ENCODE measurements around the gene MRPS22. TPM values are rescaled to one million over a fixed set of nuclear protein-coding genes. Genes with fewer than 3 reads are reported as not detected.
A peak's percentile ranks its signal among the peaks of the same experiment; 100 is the strongest.

Gene MRPS22
- total and polyA plus RNA-seq, 9 of the 15 experiments (the other 6 are each of a cell fraction or from before 2014, with no cell fraction given), result 148 to 397 (median 229) TPM

DNA sequence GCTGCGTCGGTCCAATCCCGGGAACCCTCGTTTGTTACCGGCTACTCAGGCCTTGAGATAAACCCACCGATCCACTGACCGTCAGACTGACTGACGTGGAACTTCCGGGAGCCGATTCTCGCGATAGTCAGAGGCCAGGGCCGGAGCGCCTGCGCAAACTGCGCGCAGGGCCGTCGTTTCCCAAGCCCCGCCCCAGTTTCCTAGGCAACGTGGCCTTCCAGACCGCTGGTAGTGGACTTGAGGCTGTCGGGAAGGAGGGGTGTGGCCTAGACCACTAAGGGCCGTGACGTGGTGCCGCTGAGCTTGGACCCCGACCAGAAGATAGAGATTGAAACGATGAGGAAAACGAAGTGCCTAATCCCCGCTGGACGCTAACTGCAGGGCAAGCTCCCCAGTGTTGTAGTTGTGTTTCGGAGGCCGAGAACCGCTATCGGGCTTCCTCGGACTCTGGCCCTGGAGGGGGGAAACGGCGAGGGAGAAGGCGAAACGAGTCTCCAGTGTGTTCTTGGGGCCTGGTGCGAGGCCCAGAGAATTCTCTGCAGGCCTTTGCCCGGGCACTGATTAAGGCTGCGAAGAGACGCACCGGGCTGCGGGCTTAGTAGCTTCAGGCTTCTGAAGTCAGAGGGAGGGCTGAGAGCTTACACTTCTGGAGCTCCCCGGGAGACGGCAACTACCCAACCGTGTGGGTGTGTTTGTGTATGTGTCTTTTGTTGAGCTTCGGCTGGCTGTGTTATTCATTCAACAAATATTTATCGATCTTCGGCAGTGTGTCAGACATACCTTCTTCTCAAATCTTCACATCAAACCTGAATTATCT, 45.9 kb downstream of the MRPS22 start, which contains the start of gene COPB2 (continued):
- TF ChIP-seq POLR3A (IDR thresholded peaks at IDR 0.05; ENCODE audit: borderline replicate concordance, extremely low read depth, insufficient read depth, insufficient read length), result no peak
- TF ChIP-seq, protein P1, sequence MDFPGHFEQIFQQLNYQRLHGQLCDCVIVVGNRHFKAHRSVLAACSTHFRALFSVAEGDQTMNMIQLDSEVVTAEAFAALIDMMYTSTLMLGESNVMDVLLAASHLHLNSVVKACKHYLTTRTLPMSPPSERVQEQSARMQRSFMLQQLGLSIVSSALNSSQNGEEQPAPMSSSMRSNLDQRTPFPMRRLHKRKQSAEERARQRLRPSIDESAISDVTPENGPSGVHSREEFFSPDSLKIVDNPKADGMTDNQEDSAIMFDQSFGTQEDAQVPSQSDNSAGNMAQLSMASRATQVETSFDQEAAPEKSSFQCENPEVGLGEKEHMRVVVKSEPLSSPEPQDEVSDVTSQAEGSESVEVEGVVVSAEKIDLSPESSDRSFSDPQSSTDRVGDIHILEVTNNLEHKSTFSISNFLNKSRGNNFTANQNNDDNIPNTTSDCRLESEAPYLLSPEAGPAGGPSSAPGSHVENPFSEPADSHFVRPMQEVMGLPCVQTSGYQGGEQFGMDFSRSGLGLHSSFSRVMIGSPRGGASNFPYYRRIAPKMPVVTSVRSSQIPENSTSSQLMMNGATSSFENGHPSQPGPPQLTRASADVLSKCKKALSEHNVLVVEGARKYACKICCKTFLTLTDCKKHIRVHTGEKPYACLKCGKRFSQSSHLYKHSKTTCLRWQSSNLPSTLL (IDR thresholded peaks at IDR 0.05), result no peak
- no peak for TF ChIP-seq SNRNP70 (optimal IDR thresholded peaks at IDR 0.05; ENCODE audit: low read depth, low read length)
- TF ChIP-seq RCOR1 (IDR thresholded peaks at IDR 0.05; ENCODE audit: borderline replicate concordance in 1 of 2, low read depth in 2 of 2, low read length in 2 of 2), result no peak; a peak in 1 of 4 replicates
- TF ChIP-seq NCOA1 (IDR thresholded peaks at IDR 0.05; ENCODE audit: low read depth), result no peak
- TF ChIP-seq CBX5 (IDR thresholded peaks at IDR 0.05; ENCODE audit: borderline replicate concordance, low read depth), result no peak
- TF ChIP-seq, protein P2, sequence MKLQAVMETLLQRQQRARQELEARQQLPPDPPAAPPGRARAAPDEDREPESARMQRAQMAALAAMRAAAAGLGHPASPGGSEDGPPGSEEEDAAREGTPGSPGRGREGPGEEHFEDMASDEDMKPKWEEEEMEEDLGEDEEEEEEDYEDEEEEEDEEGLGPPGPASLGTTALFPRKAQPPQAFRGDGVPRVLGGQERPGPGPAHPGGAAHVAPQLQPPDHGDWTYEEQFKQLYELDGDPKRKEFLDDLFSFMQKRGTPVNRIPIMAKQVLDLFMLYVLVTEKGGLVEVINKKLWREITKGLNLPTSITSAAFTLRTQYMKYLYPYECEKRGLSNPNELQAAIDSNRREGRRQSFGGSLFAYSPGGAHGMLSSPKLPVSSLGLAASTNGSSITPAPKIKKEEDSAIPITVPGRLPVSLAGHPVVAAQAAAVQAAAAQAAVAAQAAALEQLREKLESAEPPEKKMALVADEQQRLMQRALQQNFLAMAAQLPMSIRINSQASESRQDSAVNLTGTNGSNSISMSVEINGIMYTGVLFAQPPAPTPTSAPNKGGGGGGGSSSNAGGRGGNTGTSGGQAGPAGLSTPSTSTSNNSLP (IDR thresholded peaks at IDR 0.05; ENCODE audit: borderline replicate concordance, low read depth, low read length), result no peak
- TF ChIP-seq KLF13 (tag; IDR thresholded peaks at IDR 0.05; ENCODE audit: borderline replicate concordance, low read depth), result no peak
- TF ChIP-seq, protein P3, sequence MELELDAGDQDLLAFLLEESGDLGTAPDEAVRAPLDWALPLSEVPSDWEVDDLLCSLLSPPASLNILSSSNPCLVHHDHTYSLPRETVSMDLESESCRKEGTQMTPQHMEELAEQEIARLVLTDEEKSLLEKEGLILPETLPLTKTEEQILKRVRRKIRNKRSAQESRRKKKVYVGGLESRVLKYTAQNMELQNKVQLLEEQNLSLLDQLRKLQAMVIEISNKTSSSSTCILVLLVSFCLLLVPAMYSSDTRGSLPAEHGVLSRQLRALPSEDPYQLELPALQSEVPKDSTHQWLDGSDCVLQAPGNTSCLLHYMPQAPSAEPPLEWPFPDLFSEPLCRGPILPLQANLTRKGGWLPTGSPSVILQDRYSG (tag; conservative IDR thresholded peaks at IDR 0.05; ENCODE audit: low read depth), result 0 out of 2 replicates have a peak, but pooled peaks have one; percentile 41
- no peak for TF ChIP-seq EGR1 (conservative IDR thresholded peaks at IDR 0.05)
- TF ChIP-seq POLR2G (IDR thresholded peaks at IDR 0.05; ENCODE audit: low read depth, low read length), result peak; percentile 86
- TF ChIP-seq, protein P4, sequence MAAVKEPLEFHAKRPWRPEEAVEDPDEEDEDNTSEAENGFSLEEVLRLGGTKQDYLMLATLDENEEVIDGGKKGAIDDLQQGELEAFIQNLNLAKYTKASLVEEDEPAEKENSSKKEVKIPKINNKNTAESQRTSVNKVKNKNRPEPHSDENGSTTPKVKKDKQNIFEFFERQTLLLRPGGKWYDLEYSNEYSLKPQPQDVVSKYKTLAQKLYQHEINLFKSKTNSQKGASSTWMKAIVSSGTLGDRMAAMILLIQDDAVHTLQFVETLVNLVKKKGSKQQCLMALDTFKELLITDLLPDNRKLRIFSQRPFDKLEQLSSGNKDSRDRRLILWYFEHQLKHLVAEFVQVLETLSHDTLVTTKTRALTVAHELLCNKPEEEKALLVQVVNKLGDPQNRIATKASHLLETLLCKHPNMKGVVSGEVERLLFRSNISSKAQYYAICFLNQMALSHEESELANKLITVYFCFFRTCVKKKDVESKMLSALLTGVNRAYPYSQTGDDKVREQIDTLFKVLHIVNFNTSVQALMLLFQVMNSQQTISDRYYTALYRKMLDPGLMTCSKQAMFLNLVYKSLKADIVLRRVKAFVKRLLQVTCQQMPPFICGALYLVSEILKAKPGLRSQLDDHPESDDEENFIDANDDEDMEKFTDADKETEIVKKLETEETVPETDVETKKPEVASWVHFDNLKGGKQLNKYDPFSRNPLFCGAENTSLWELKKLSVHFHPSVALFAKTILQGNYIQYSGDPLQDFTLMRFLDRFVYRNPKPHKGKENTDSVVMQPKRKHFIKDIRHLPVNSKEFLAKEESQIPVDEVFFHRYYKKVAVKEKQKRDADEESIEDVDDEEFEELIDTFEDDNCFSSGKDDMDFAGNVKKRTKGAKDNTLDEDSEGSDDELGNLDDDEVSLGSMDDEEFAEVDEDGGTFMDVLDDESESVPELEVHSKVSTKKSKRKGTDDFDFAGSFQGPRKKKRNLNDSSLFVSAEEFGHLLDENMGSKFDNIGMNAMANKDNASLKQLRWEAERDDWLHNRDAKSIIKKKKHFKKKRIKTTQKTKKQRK (IDR thresholded peaks at IDR 0.05; ENCODE audit: borderline replicate concordance, low read depth, low read length), result no peak
- no peak for TF ChIP-seq TCFL5 (CRISPR knock-in tag; conservative IDR thresholded peaks at IDR 0.05)
- TF ChIP-seq PHF8 (IDR thresholded peaks at IDR 0.05; ENCODE audit: borderline replicate concordance, low read length), result peak; percentile 62; the same call in 1 of the 2 replicates
- no peak for TF ChIP-seq ZNF24 (IDR thresholded peaks at IDR 0.05)
- no peak for TF ChIP-seq HDAC6 (IDR thresholded peaks at IDR 0.05; ENCODE audit: low read depth, low read length)
- TF ChIP-seq ARNT (IDR thresholded peaks at IDR 0.05), result no peak
- TF ChIP-seq CHD4 (IDR thresholded peaks at IDR 0.05; ENCODE audit: insufficient read depth, insufficient replicate concordance, low read depth, low read length, poor library complexity, severe bottlenecking), result no peak
